Esophagus muscularis mucosa (tissue), 3 donors: ENCODE measurements around the gene B3GLCT.

Experiments
- CTCF ChIP-seq, 3 experiments: fragments of 200-600 bp in 2 of 3; fragments of 450-650 bp in 1 of 3; sonication (generic) in 2 of 3; IDR thresholded peaks; one replicate each; pipeline ENCODE4 v1.5.1; 2017 to 2019; ENCODE audit warnings: antibody characterized with exemption in 3 of 3, mild to moderate bottlenecking in 2 of 3, moderate library complexity in 1 of 3
- POLR2AphosphoS5 ChIP-seq, 2 donors: sonication (generic); formaldehyde crosslinking; IDR thresholded peaks; one replicate each; pipeline ENCODE4 v1.6.1; 2017; ENCODE audit warnings: antibody characterized with exemption in 2 of 2

- TF ChIP-seq POLR2AphosphoS5 (IDR thresholded peaks at IDR 0.05) (no peak), CTCF (IDR thresholded peaks at IDR 0.05) (no peak)
Observed at GRCh38 chr13:31179241-31179640, 20.5 kb upstream of the B3GLCT start.
